GM12865 (cell line): ENCODE measurements around the gene TMEM63A.

Source experiments
- DNase-seq: peaks from one replicate; pipeline ENCODE4 v3.0.0; 2010; ENCODE audit warnings: low read depth
- H3K4me3 ChIP-seq: 2 replicates; pipeline ENCODE4 v1.5.1; 2011; ENCODE audit warnings: mild to moderate bottlenecking, low read depth, low read length, control low read depth
- CTCF ChIP-seq: IDR thresholded peaks from 2 replicates; pipeline ENCODE4 v1.5.1; 2011; ENCODE audit warnings: low read length, control low read depth, low read depth, inconsistent platforms; ENCODE audit not compliant: insufficient read depth; ENCODE audit errors: missing control alignments

The TMEM63A gene

GRCh38 chr1:225897595-225898514, 15.7 kb upstream of the TMEM63A start:
- peak; percentile 28 for DNase-seq
- H3K4me3 ChIP-seq = 0 out of 2 replicates have a peak overlapping the region, but pooled peaks have one; percentile 19
- no peak for TF ChIP-seq CTCF

GRCh38 chr1:225896937-225897549, 14.9 kb upstream of the TMEM63A start:
- TF ChIP-seq CTCF = no peak
- DNase-seq = peak; percentile 93
- peak overlapping the region; percentile 19; the same call in 1 of the 2 replicates for H3K4me3 ChIP-seq

GRCh38 chr1:225896494-225896893, 14.3 kb upstream of the TMEM63A start:
- no peak for TF ChIP-seq CTCF

GRCh38 chr1:225892307-225892706, 10.1 kb upstream of the TMEM63A start:
- H3K4me3 ChIP-seq = no peak overlapping the region
- TF ChIP-seq CTCF = no peak
- DNase-seq = no peak

More at GRCh38 chr1:225896494-225896893, 14.3 kb upstream of the TMEM63A start:
- H3K4me3 ChIP-seq = no peak overlapping the region
- no peak for DNase-seq

GRCh38 chr1:225891229-225891972, 9.2 kb upstream of the TMEM63A start:
- no peak overlapping the region for H3K4me3 ChIP-seq
- no peak for TF ChIP-seq CTCF

GRCh38 chr1:225890346-225891228, 8.4 kb upstream of the TMEM63A start:
- no peak overlapping the region for H3K4me3 ChIP-seq
- TF ChIP-seq CTCF = no peak
- DNase-seq = no peak

More at GRCh38 chr1:225891229-225891972, 9.2 kb upstream of the TMEM63A start:
- no peak for DNase-seq
